Naive thymus-derived CD4-positive, alpha-beta T cell (primary cell): ENCODE data around the gene B3GALNT1. TPM values are rescaled to one million over a fixed set of nuclear protein-coding genes. Genes with fewer than 3 reads are reported as not detected.
A peak's percentile ranks its signal among the peaks of the same experiment; 100 is the strongest.
"Not testable (repeated sequence)": the region's sequence is repeated elsewhere in the genome, so short reads cannot be mapped to it uniquely, and the experiment has no call there.

Experiments
- ATAC-seq: fragments of 150-1000 bp; cut with Tn5 transposase; 2 replicates; pipeline ENCODE4 v1.10.0; 2021; ENCODE audit warnings: mild to moderate bottlenecking, moderate library complexity
- CTCF ChIA-PET: fragments of 350-600 bp; sonication (Branson Sonifier 250); formaldehyde crosslinking; loops from one replicate; lab custom pipeline; 2021; ENCODE audit warnings: antibody characterized with exemption; lab: Charles Lee
- POLR2A ChIA-PET: fragments of 350-600 bp; sonication (Branson Sonifier 250); formaldehyde crosslinking; loops from one replicate; lab custom pipeline; 2021; ENCODE audit warnings: antibody characterized with exemption, inconsistent platforms; lab: Charles Lee
- DNase-seq, 9 donors: peaks; one replicate each; pipeline versions ENCODE4 v3.0.0 to v3.0.0-alpha.2; 2020 to 2022; ENCODE audit warnings: mixed read lengths in 1 of 9
- H3K27ac ChIP-seq: one replicate; pipeline ENCODE4 v1.7.0; 2013; ENCODE audit warnings: mild to moderate bottlenecking, low read depth, low read length, moderate library complexity
- H3K27me3 ChIP-seq, 2 donors: one replicate each; pipeline ENCODE4 v1.7.0; 2013; ENCODE audit warnings: low read length in 2 of 2, mild to moderate bottlenecking in 2 of 2, moderate library complexity in 2 of 2; ENCODE audit not compliant: control insufficient read depth in 2 of 2, insufficient read depth in 2 of 2
- H3K36me3 ChIP-seq, 3 experiments: 1 replicate in 2 of 3; 2 replicates in 1 of 3; pipeline ENCODE4 v1.7.0; 2013; ENCODE audit warnings: low read length in 3 of 3, mild to moderate bottlenecking in 3 of 3, moderate library complexity in 1 of 3; ENCODE audit not compliant: insufficient read depth in 3 of 3, control insufficient read depth in 2 of 3
- H3K4me1 ChIP-seq, 2 donors: one replicate each; pipeline ENCODE4 v1.7.0; 2013; ENCODE audit warnings: low read length in 2 of 2, mild to moderate bottlenecking in 2 of 2, moderate library complexity in 1 of 2; ENCODE audit not compliant: control insufficient read depth in 2 of 2, insufficient read depth in 2 of 2
- H3K4me3 ChIP-seq: 2 replicates; pipeline ENCODE4 v1.7.0; 2013; ENCODE audit warnings: mild to moderate bottlenecking, low read length
- H3K9me3 ChIP-seq, 3 experiments: 1 replicate in 2 of 3; 2 replicates in 1 of 3; pipeline ENCODE4 v1.7.0; 2013; ENCODE audit warnings: low read length in 3 of 3; ENCODE audit not compliant: control insufficient read depth in 2 of 3
- H3K27ac Mint-ChIP-seq, 9 donors: one replicate each; pipeline ENCODE4 v1.8.0; 2020 to 2022; ENCODE audit warnings: mixed read lengths in 9 of 9, mild to moderate bottlenecking in 8 of 9, moderate library complexity in 5 of 9, inconsistent platforms in 2 of 9
- H3K27me3 Mint-ChIP-seq, 5 donors: one replicate each; pipeline ENCODE4 v1.8.0; 2021 to 2022; ENCODE audit warnings: mixed read lengths in 5 of 5, mild to moderate bottlenecking in 1 of 5
- H3K36me3 Mint-ChIP-seq, 5 donors: one replicate each; pipeline ENCODE4 v1.8.0; 2020 to 2022; ENCODE audit warnings: mixed read lengths in 5 of 5, mild to moderate bottlenecking in 3 of 5, inconsistent platforms in 1 of 5
- H3K4me1 Mint-ChIP-seq, 7 donors: one replicate each; pipeline ENCODE4 v1.8.0; 2020 to 2022; ENCODE audit warnings: mixed read lengths in 7 of 7, mild to moderate bottlenecking in 3 of 7, inconsistent platforms in 1 of 7
- H3K4me3 Mint-ChIP-seq, 10 donors: one replicate each; pipeline ENCODE4 v1.8.0; 2020 to 2022; ENCODE audit warnings: mild to moderate bottlenecking in 10 of 10, mixed read lengths in 10 of 10, moderate library complexity in 6 of 10, inconsistent platforms in 2 of 10
- H3K9me3 Mint-ChIP-seq, 11 donors: one replicate each; pipeline ENCODE4 v1.8.0; 2020 to 2022; ENCODE audit warnings: mixed read lengths in 11 of 11, mild to moderate bottlenecking in 4 of 11, inconsistent platforms in 1 of 11, moderate library complexity in 1 of 11
- intact Hi-C, 2 donors: fragments of 100-400 bp; cut with micrococcal nuclease; formaldehyde crosslinking; loops; one replicate each; pipeline ENCODE4 v1.15.1; 2023
- polyA plus RNA-seq, 2 donors: library from polyadenylated mRNA; unstranded; fragments of 300-500 nt; fragmentation: Illumina TruSeq; gene quantifications; one replicate each; pipeline ENCODE4 v1.2.3, GENCODE V29; 2021
- total RNA-seq, 6 experiments: library from RNA in 5 of 6; stranded (reverse) in 5 of 6; gene quantifications; 1 replicate in 5 of 6; 2 replicates in 1 of 6; pipeline ENCODE4 v1.2.3 and lab custom pipeline; 2021 to 2026

Gene B3GALNT1
- total and polyA plus RNA-seq, 7 experiments from 2014 or later = 0.42 to 8.1 (median 1.1) TPM

DNA sequence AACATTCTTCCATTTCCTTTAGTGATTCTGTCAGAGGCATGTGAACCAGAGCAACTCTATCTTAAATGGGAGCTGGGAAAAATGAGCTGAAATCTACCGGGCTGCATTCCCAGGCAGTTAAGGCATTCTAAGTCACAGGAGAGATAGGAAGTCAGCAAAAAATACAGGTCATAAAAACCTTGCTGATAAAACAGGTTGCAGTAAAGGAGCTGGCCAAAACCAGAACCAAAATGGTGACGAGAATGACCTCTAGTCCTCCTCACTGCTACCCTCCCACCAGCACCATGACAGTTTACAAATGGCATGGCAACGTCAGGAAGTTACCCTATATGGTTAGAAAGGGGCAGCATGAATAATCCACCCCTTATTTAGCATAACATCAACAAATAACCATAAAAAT, 66.4 kb downstream of the B3GALNT1 start:
- no peak overlapping the region for H3K27ac Mint-ChIP-seq
- no peaks in the 10 kb centered on the region for H3K36me3 ChIP-seq
- ChIA-PET CTCF (no interaction called here), POLR2A (no interaction called here)
- H3K27me3 Mint-ChIP-seq = no peaks in the 10 kb centered on the region
- H3K27me3 ChIP-seq = no peaks in the 10 kb centered on the region
- H3K27ac ChIP-seq = no peak overlapping the region
- intact Hi-C loops = no loop called here
- no peak for DNase-seq
- H3K4me1 ChIP-seq = no peaks in the 10 kb centered on the region
- peaks cover 0 to 21% (median 8%) of the 10 kb centered on the region in 11 donors for H3K9me3 Mint-ChIP-seq
- peaks cover 0 to 12% (median 5%) of the 10 kb centered on the region in 5 donors for H3K36me3 Mint-ChIP-seq
- ATAC-seq = no peak
- H3K4me3 Mint-ChIP-seq = no peak overlapping the region
- no peaks in the 10 kb centered on the region for H3K9me3 ChIP-seq
- no peak overlapping the region for H3K4me3 ChIP-seq
- peaks cover 0 to 19% (median 10%) of the 10 kb centered on the region in 7 donors for H3K4me1 Mint-ChIP-seq

DNA sequence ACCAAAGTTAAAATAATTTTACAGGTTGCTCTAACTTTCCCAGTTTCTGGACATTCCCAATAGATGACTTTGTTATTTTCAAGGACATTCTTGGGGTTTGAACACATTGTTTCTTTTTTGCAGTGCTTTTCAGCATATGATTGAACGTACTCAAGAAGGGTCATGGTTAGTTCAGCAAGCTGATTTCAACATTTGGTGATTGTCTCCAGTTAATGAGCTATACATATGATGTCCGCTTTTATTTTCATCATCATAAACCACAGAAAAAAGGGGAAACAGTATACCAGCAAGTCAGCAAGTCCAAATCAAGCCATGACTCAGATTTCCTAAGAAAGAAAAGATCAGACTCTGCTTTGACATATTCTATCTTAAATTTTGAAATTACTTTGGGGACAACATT, 69.4 kb downstream of the B3GALNT1 start:
- H3K27me3 Mint-ChIP-seq = no peaks in the 10 kb centered on the region
- no peaks in the 10 kb centered on the region for H3K36me3 ChIP-seq
- no peak overlapping the region for H3K4me3 Mint-ChIP-seq
- intact Hi-C loops = no loop called here
- H3K36me3 Mint-ChIP-seq = peaks cover 0 to 21% (median 8%) of the 10 kb centered on the region in 5 donors
- no peak overlapping the region for H3K27ac ChIP-seq
- no peaks in the 10 kb centered on the region for H3K9me3 ChIP-seq
- no peaks in the 10 kb centered on the region for H3K4me1 ChIP-seq
- ATAC-seq (peak; percentile 84), DNase-seq (no peak)
- H3K4me1 Mint-ChIP-seq = peaks cover 0 to 19% (median 10%) of the 10 kb centered on the region in 7 donors
- H3K27me3 ChIP-seq = no peaks in the 10 kb centered on the region
- ChIA-PET POLR2A (no interaction called here), CTCF (no interaction called here)
- H3K4me3 ChIP-seq = no peak overlapping the region
- no peak overlapping the region for H3K27ac Mint-ChIP-seq
- peaks cover 0 to 29% (median 14%) of the 10 kb centered on the region in 11 donors for H3K9me3 Mint-ChIP-seq

DNA sequence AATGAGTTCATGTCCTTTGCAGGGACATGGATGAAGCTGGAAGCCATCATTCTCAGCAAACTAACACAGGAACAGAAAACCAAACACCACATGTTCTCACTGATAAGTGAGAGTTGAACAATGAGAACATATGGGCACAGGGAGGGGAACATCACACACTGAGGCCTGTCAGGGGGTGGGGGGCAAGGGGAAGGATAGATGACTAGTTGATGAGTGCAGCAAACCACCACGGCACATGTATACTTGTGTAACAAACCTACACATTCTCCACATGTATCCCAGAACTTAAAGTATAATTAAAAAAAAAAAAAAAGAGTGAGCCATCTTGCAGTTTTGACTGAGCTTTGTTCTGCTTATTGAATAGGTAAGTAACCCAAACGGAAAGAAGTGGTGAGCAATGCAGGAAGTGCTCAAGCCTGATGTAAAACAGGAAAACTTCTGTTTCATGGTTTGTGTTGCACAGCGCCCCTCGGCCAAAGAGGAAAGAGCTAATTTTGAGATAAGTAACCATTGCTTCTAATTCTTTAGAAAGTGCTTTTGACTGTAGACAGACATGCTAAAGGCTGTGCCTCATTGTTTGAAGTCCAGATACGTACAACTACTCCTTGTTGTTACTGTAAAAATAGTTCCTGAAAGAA, 70.1 kb downstream of the B3GALNT1 start:
- ATAC-seq (peak; percentile 80), DNase-seq (peak in 1 of 9 donors; percentile 11)
- POLR2A ChIA-PET, H3K27ac ChIP-seq, H3K9me3 ChIP-seq, CTCF ChIA-PET, H3K27me3 Mint-ChIP-seq, H3K27me3 ChIP-seq, H3K36me3 ChIP-seq, H3K4me1 ChIP-seq, H3K4me3 ChIP-seq, intact Hi-C loops: not testable (repeated sequence)
- H3K36me3 Mint-ChIP-seq = peaks cover 0 to 21% (median 8%) of the 10 kb centered on the region in 5 donors
- H3K4me3 Mint-ChIP-seq = peak overlapping the region in 5 of 10 donors; percentile 4 to 55 (median 20)
- peaks cover 0 to 19% (median 10%) of the 10 kb centered on the region in 7 donors for H3K4me1 Mint-ChIP-seq
- H3K9me3 Mint-ChIP-seq = peaks cover 0 to 29% (median 14%) of the 10 kb centered on the region in 11 donors
- H3K27ac Mint-ChIP-seq = peak overlapping the region in 3 of 9 donors; percentile 10 to 34 (median 33)

Other genes starting within 250 kb of the B3GALNT1 start
- gene NMD3, start 116.0 kb upstream of the B3GALNT1 start, total RNA-seq = 10 to 100 TPM; 37.3 to 52.6 (median 40.7) TPM
- gene NMD3, start 116.0 kb upstream of the B3GALNT1 start, polyA plus RNA-seq = 10 to 100 TPM; 39.8 to 47.8 TPM